HG03025 (cell line): Measurements from ENCODE around the gene PRR18.

Source experiments
- ATAC-seq: cut with Tn5 transposase; IDR thresholded peaks from one replicate; pipeline ENCODE4 v1.9.1; 2021; ENCODE audit warnings: mild to moderate bottlenecking, moderate library complexity; ENCODE audit not compliant: unreplicated experiment, low FRiP score

The PRR18 gene

GRCh38 chr6:166308769-166309589 lies 787 bp upstream of the PRR18 start:
- ATAC-seq, result no peak

- peak; percentile 27 for ATAC-seq
Observed at GRCh38 chr6:166307082-166308032, 835 bp downstream of the PRR18 start.

GRCh38 chr6:166306378-166307081 lies 1.7 kb downstream of the PRR18 start:
- no peak for ATAC-seq

- ATAC-seq, result no peak
Observed at GRCh38 chr6:166305562-166306117, 2.6 kb downstream of the PRR18 start.

GRCh38 chr6:166304106-166304505 lies 4.1 kb downstream of the PRR18 start:
- ATAC-seq, result no peak

- ATAC-seq, result no peak
Observed at GRCh38 chr6:166301611-166302529, 6.3 kb downstream of the PRR18 start.

GRCh38 chr6:166300357-166300987 lies 7.7 kb downstream of the PRR18 start:
- no peak for ATAC-seq

- no peak for ATAC-seq
Observed at GRCh38 chr6:166297606-166298005, 10.6 kb downstream of the PRR18 start.

GRCh38 chr6:166296035-166296883 lies 11.9 kb downstream of the PRR18 start:
- no peak for ATAC-seq

GRCh38 chr6:166293731-166294584 lies 14.2 kb downstream of the PRR18 start:
- no peak for ATAC-seq

- no peak for ATAC-seq
Observed at GRCh38 chr6:166289207-166290060, 18.8 kb downstream of the PRR18 start.

- ATAC-seq, result peak; percentile 83
Observed at GRCh38 chr6:166286839-166287271, 21.3 kb downstream of the PRR18 start.

GRCh38 chr6:166285233-166285632 lies 23.0 kb downstream of the PRR18 start:
- no peak for ATAC-seq

- no peak for ATAC-seq
Observed at GRCh38 chr6:166284640-166285039, 23.6 kb downstream of the PRR18 start.

GRCh38 chr6:166282394-166283032 lies 25.7 kb downstream of the PRR18 start:
- no peak for ATAC-seq

GRCh38 chr6:166281104-166281503 lies 27.1 kb downstream of the PRR18 start:
- no peak for ATAC-seq
